GM18526 (cell line): Measurements from ENCODE around the gene QRSL1.

Source experiments
- POLR2A ChIP-seq: IDR thresholded peaks from 3 replicates; pipeline ENCODE4 v1.6.1; 2011; ENCODE audit not compliant: insufficient read length; ENCODE audit errors: extremely low read depth

Gene QRSL1

GRCh38 chr6:106694343-106694742, 65.0 kb downstream of the QRSL1 start:
- no peak for TF ChIP-seq POLR2A

- no peak for TF ChIP-seq POLR2A
Observed at GRCh38 chr6:106700581-106700980, 71.2 kb downstream of the QRSL1 start.

- TF ChIP-seq POLR2A, result no peak
Observed at GRCh38 chr6:106702046-106702445, 72.7 kb downstream of the QRSL1 start.

- TF ChIP-seq POLR2A, result no peak
Observed at GRCh38 chr6:106702451-106703110, 73.2 kb downstream of the QRSL1 start.

GRCh38 chr6:106704327-106704726, 74.9 kb downstream of the QRSL1 start:
- TF ChIP-seq POLR2A, result no peak

- no peak for TF ChIP-seq POLR2A
Observed at GRCh38 chr6:106705156-106705555, 75.8 kb downstream of the QRSL1 start.

GRCh38 chr6:106710580-106710979, 81.2 kb downstream of the QRSL1 start:
- TF ChIP-seq POLR2A, result no peak

GRCh38 chr6:106714281-106714680, 84.9 kb downstream of the QRSL1 start:
- TF ChIP-seq POLR2A, result no peak

- TF ChIP-seq POLR2A, result no peak
Observed at GRCh38 chr6:106715922-106716321, 86.5 kb downstream of the QRSL1 start.

- TF ChIP-seq POLR2A, result no peak
Observed at GRCh38 chr6:106716966-106717365, 87.6 kb downstream of the QRSL1 start.
